ENCODE measurements around the gene ADAP1.

- TF ChIP-seq CTCF (conservative IDR thresholded peaks at IDR 0.05 in 1 of 2, IDR thresholded peaks at IDR 0.05 in 1 of 2; ENCODE audit: extremely low read depth in 1 of 2, insufficient read depth in 1 of 2, low read depth in 1 of 2, low read length in 2 of 2) (no peak), EZH2 (IDR thresholded peaks at IDR 0.05; ENCODE audit: borderline replicate concordance, low read length) (no peak)
Measured at GRCh38 chr7:891805-892204, 62.7 kb downstream of the ADAP1 start.
